Subcutaneous abdominal adipose tissue (tissue), 5 donors: ENCODE results near the gene DHRSX.
"Not testable (repeated sequence)": the region's sequence is repeated elsewhere in the genome, so short reads cannot be mapped to it uniquely, and the experiment has no call there.

ENCODE experiments used
- H3K27ac ChIP-seq: one replicate; pipeline ENCODE4 v1.7.0; 2013; ENCODE audit warnings: low read depth, mild to moderate bottlenecking, inconsistent platforms, low read length, moderate library complexity
- H3K27me3 ChIP-seq, 5 donors: one replicate each; pipeline ENCODE4 v1.7.0; 2013; ENCODE audit warnings: low read length in 5 of 5, inconsistent platforms in 1 of 5; ENCODE audit not compliant: control insufficient read depth in 5 of 5, insufficient read depth in 4 of 5
- H3K36me3 ChIP-seq, 5 donors: one replicate each; pipeline ENCODE4 v1.7.0; 2013; ENCODE audit warnings: low read length in 5 of 5; ENCODE audit not compliant: control insufficient read depth in 5 of 5, insufficient read depth in 5 of 5
- H3K4me1 ChIP-seq, 5 donors: one replicate each; pipeline ENCODE4 v1.7.0; 2013; ENCODE audit warnings: low read length in 5 of 5, mild to moderate bottlenecking in 3 of 5, moderate library complexity in 1 of 5; ENCODE audit not compliant: control insufficient read depth in 5 of 5, insufficient read depth in 5 of 5
- H3K4me3 ChIP-seq, 5 donors: one replicate each; pipeline ENCODE4 v1.7.0; 2013; ENCODE audit warnings: low read length in 5 of 5, low read depth in 1 of 5
- H3K9ac ChIP-seq, 5 donors: one replicate each; pipeline ENCODE4 v1.7.0; 2013; ENCODE audit warnings: low read length in 5 of 5, mild to moderate bottlenecking in 4 of 5, moderate library complexity in 3 of 5
- H3K9me3 ChIP-seq, 5 donors: one replicate each; pipeline ENCODE4 v1.7.0; 2013; ENCODE audit warnings: low read length in 5 of 5; ENCODE audit not compliant: control insufficient read depth in 5 of 5
- donor health status: healthy.
- donor health status: healthy.
- donor health status: healthy.
- donor health status: healthy.
- donor health status: healthy.

Gene DHRSX

DNA sequence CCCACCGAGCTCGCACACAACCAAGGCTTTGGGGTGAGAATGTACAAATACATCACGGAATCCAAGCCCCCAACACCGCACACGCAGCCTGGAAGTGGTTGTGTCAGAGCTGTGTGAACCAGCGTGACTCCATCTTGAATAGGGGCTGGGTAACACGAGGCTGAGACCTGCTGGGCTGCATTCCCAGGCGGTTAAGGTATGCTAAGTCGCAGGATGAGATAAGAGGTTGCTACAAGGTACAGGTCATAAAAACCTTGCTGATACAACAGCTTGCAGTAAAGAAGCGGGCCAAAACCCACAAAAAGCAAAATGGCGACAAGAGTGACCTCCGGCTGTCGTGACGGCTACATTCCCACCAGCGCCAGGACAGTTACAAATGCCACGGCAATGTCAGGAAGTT lies 258.4 kb downstream of the DHRSX start:
- no peaks in the 10 kb centered on the region for H3K9me3 ChIP-seq
- H3K9ac ChIP-seq: no peak overlapping the region
- H3K4me1 ChIP-seq: no peaks in the 10 kb centered on the region
- H3K27me3 ChIP-seq: no peaks in the 10 kb centered on the region
- H3K36me3 ChIP-seq: peaks cover 3 to 24% (median 18%) of the 10 kb centered on the region in 5 donors
- no peak overlapping the region for H3K4me3 ChIP-seq
- H3K27ac ChIP-seq: no peak overlapping the region

DNA sequence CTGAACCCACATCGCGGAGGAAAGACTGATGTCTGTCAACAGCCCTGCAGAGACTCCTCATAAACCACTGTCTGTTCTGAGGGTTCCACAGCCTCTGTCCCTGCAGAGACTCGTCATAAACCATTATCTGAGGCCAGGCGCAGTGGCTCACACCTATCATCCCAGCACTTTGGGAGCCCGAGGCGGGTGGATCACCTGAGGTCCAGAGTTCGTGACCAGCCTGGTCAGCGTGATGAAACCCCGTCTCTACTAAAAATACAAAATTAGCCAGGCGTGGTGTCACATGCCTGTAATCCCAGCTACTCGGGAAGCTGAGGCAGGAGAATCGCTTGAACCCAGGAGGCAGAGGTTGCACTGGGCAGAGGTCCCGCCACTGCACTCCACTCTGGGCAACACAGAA lies 259.3 kb downstream of the DHRSX start:
- not testable (repeated sequence) for H3K27me3 ChIP-seq, H3K4me1 ChIP-seq, H3K27ac ChIP-seq, H3K9me3 ChIP-seq, H3K9ac ChIP-seq, H3K4me3 ChIP-seq
- peaks cover 3 to 24% (median 18%) of the 10 kb centered on the region in 5 donors for H3K36me3 ChIP-seq

DNA sequence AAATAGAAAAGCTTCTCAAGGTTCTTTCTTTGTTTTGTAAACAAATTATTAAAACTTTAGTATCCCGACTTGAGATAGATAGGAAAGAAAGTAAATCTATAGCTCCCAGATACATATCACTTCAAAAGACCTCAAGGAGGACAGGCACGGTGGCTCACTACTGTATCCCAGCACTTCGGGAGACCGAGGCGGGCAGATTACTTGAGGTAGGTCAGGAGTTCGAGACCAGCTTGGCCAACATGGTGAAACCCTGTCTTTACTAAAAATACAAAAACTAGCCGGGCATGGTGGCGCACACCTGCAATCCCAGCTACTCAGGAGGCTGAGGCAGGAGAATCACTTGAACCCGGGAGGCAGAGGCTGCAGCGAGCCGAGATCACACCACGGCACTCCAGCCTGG lies 260.0 kb downstream of the DHRSX start:
- H3K4me3 ChIP-seq, H3K9ac ChIP-seq, H3K27ac ChIP-seq, H3K4me1 ChIP-seq, H3K9me3 ChIP-seq, H3K27me3 ChIP-seq: not testable (repeated sequence)
- peaks cover 3 to 24% (median 18%) of the 10 kb centered on the region in 5 donors for H3K36me3 ChIP-seq

DNA sequence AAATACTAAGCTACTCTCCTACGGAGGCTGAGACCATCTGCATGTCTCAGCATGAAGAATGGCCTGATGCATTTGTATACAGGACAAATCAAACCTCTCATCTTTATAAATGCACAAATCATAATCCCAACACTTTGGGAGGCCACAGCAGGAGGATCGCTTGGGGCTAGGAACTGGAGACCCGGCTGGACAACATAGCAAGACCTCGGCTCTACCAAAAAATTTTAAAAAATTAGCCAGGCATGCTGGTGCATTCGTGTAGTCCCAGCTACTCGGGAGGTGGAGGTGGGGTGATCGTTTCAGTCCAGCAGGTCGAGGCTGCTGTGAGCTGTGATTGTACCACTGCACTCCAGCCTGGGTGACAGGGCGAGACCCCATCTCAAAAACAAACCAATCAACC lies 262.8 kb downstream of the DHRSX start:
- Histone ChIP-seq H3K27ac (no peak overlapping the region), H3K27me3 (no peaks in the 10 kb centered on the region), H3K9me3 (no peaks in the 10 kb centered on the region), H3K4me3 (no peak overlapping the region), H3K9ac (no peak overlapping the region), H3K36me3 (peaks cover 3 to 25% (median 19%) of the 10 kb centered on the region in 5 donors), H3K4me1 (no peaks in the 10 kb centered on the region)

DNA sequence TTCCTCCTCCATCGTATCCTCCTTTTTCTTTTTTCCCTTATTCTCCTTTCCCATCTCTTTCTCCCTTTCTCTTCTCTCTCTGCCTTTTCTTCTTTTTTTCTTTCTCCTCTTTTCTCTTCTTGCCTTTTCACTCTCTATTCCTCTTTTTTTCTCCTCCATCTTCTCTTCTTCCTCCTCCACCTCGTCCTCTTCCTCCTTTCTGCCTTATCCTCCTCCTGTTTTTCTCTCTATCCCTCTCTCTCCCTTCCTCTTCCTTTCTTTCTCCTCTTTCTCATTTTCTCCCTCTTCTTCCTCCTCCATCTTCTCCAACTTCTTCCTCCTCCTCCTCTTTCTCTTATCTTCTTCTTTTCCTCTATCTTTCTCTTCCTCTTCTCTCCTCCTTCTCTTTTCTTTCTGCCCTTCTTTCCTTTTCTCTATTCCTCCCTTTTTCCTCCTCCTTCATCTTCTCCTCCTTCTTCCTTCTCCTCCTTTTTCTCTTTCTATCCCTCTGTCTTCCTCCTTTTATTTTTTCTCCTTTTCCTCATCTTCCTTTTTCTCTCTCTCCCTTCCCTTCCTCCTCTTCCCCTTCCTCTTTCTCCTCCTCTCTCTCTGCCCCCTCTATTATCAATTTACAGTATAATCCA lies 269.1 kb downstream of the DHRSX start:
- no peaks in the 10 kb centered on the region for H3K4me1 ChIP-seq
- H3K27me3 ChIP-seq: no peaks in the 10 kb centered on the region
- peaks cover 0 to 12% (median 8%) of the 10 kb centered on the region in 5 donors for H3K9me3 ChIP-seq
- no peak overlapping the region for H3K9ac ChIP-seq
- H3K36me3 ChIP-seq: peaks cover 0 to 17% (median 12%) of the 10 kb centered on the region in 5 donors
- no peak overlapping the region for H3K27ac ChIP-seq
- H3K4me3 ChIP-seq: no peak overlapping the region

DNA sequence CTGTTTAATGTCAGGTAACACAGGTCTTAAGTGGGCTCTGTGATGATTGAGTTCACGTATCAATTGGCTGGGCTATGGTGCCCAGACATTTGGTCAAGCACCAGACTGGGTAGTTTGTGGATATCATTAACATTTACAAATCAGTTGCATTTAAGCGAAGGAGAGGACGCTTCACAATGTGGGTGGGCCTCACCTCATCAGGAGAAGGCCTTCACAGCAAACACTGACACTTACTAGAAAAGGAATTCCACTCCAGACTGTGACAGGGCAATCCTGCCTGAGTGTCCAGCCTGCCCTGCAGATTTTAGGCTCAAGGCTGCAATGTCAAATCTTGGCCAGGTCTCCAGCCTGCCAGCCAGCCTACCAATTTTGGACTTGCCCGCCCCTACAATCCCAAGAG lies 270.3 kb downstream of the DHRSX start:
- Histone ChIP-seq H3K4me1 (no peaks in the 10 kb centered on the region), H3K4me3 (no peak overlapping the region), H3K27ac (no peak overlapping the region), H3K36me3 (peaks cover 0 to 17% (median 12%) of the 10 kb centered on the region in 5 donors), H3K9ac (no peak overlapping the region), H3K27me3 (no peaks in the 10 kb centered on the region), H3K9me3 (peaks cover 0 to 12% (median 8%) of the 10 kb centered on the region in 5 donors)

DNA sequence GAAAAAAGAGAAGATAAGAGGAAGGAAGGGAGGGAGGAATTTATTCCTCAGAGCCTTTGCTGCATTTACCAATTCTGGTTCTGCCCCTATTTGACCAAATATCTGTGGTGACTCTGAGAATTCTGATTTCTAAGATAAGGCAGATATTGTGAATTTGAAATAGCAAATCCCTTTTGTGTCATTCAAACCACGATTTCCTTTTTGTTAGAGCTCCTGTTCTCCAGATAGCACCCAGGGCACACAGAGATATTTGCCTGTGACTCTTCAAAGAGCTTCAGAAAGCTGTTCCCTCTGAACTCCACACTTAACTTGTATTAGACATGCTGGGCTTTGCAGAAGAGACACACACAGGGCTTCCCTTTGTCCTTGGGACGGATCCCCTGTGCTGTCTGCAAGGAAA lies 272.2 kb downstream of the DHRSX start:
- H3K9me3 ChIP-seq: peaks cover 0 to 15% (median 9%) of the 10 kb centered on the region in 5 donors
- H3K9ac ChIP-seq: no peak overlapping the region
- no peaks in the 10 kb centered on the region for H3K27me3 ChIP-seq
- H3K27ac ChIP-seq: no peak overlapping the region
- H3K4me1 ChIP-seq: no peaks in the 10 kb centered on the region
- no peak overlapping the region for H3K4me3 ChIP-seq
- peaks cover 0 to 22% (median 14%) of the 10 kb centered on the region in 5 donors for H3K36me3 ChIP-seq

DNA sequence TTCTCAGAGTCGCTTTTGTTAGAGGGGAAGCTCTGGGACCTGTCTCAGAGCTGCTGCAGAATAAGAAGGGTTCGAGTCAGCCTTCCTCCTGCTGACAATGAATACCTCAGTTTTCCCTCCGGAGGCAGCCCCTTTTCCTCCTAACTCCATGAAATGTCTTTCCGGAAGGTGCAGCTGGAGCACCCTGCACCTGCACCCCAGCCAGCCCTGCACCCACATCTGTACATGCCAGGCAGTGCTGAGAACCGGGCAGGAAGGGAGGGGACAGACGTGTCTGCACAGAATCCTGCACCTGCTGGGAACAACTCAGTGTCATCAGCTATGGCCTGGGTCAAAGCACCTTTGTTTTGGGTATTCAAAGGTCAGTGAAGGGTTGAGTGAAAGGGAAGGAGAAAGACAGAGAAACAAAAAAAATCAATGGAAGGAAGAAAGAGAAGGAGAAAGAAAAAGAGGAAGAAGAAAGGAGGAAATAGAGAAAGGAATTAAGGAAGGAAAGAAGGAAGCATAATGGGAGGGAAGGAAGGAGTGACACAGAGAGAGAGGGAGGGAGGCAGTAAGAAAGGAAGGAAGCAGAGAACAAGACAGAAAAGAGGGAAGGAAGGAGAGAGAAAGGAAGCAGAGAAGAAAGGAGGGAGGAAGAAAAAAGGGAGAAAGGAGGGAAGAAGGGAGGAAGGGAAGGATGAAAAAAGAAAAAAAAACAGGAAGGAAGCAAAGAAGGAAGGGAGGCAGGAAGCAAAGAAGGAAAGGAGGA lies 273.7 kb downstream of the DHRSX start:
- H3K4me3 ChIP-seq: no peak overlapping the region
- H3K9me3 ChIP-seq: peaks cover 0 to 15% (median 12%) of the 10 kb centered on the region in 5 donors
- H3K27me3 ChIP-seq: no peaks in the 10 kb centered on the region
- no peak overlapping the region for H3K9ac ChIP-seq
- no peaks in the 10 kb centered on the region for H3K4me1 ChIP-seq
- H3K36me3 ChIP-seq: peaks cover 0 to 35% (median 20%) of the 10 kb centered on the region in 5 donors
- H3K27ac ChIP-seq: no peak overlapping the region

DNA sequence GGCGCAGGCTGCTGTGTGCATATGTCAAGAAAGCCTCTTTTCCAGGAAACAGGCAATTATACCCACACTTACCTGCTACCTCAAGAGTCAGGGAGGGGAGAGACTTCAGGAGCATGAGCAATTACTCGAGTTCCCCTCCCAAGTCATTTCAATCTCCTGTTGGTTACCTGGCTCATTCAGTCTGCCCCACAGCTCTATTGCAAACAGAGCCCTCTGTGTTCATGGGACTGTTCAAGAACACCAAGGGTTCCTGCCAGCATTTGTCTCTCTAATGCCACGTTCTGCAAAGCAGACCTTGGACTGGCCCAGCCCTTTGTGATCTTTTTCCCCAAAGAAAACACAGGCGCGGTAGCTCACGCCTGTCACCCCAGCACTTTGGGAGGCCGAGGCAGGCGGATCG lies 274.6 kb downstream of the DHRSX start:
- Histone ChIP-seq H3K9me3 (peaks cover 0 to 15% (median 12%) of the 10 kb centered on the region in 5 donors), H3K4me3 (no peak overlapping the region), H3K9ac (no peak overlapping the region), H3K27me3 (no peaks in the 10 kb centered on the region), H3K27ac (no peak overlapping the region), H3K4me1 (no peaks in the 10 kb centered on the region), H3K36me3 (peaks cover 4 to 35% (median 20%) of the 10 kb centered on the region in 5 donors)

DNA sequence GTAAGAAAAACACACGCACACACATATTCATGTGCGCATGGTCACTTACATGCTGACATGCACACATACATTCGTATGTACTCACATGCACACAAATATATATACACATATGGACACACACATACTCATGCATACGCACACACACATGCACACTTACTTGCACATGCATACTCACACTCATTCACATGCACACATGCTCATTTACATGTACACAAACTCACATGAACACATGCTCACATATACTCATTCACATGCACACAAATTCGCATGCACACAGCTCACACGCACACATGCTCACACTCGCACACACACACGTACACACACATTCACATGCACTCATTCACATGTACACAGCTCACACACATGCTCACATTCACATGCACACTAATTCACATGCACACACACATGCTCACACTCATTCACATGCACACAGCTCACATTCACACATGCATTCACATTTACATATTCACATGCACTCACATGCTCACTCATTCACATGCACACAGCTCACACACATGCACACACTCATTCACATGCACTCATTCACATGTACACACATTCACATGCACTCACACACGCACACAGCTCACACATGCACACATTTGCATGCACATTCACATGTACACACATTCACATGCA lies 276.1 kb downstream of the DHRSX start:
- H3K27me3 ChIP-seq: no peaks in the 10 kb centered on the region
- H3K36me3 ChIP-seq: peaks cover 4 to 43% (median 26%) of the 10 kb centered on the region in 5 donors
- no peak overlapping the region for H3K27ac ChIP-seq

More for the DNA sequence above, 276.1 kb downstream of the DHRSX start:
- H3K9me3 ChIP-seq: peaks cover 4 to 22% (median 12%) of the 10 kb centered on the region in 5 donors
- H3K9ac ChIP-seq: no peak overlapping the region
- H3K4me1 ChIP-seq: no peaks in the 10 kb centered on the region
- no peak overlapping the region for H3K4me3 ChIP-seq
